HepG2 (cell line): Measurements from ENCODE around the gene RAD51C. TPM values are rescaled to one million over a fixed set of nuclear protein-coding genes. Genes with fewer than 3 reads are reported as not detected.
A peak's percentile ranks its signal among the peaks of the same experiment; 100 is the strongest.

Experiments
- AHR ChIP-seq: IDR thresholded peaks from 2 replicates; pipeline ENCODE4 v1.6.1; 2018; ENCODE audit warnings: missing genetic modification reagents, missing compliant biosample characterization
- ATM ChIP-seq: fragments of 450-650 bp; IDR thresholded peaks from 2 replicates; pipeline ENCODE4 v1.7.1; 2017; ENCODE audit warnings: mild to moderate bottlenecking, borderline replicate concordance
- NBN ChIP-seq: fragments of 450-650 bp; conservative IDR thresholded peaks from 2 replicates; pipeline ENCODE4 v1.6.1; 2017
- NR1H2 ChIP-seq: sonication (generic); formaldehyde crosslinking; IDR thresholded peaks from 2 replicates; pipeline ENCODE4 v1.8.1; 2022; ENCODE audit warnings: low read depth, missing genetic modification reagents, borderline replicate concordance
- NR3C1 ChIP-seq: sonication (generic); formaldehyde crosslinking; IDR thresholded peaks from 2 replicates; pipeline ENCODE4 v1.4.0; 2020; ENCODE audit warnings: missing genetic modification reagents
- PLSCR1 ChIP-seq: sonication (generic); formaldehyde crosslinking; IDR thresholded peaks from 2 replicates; pipeline ENCODE4 v1.5.0; 2020; ENCODE audit warnings: missing genetic modification reagents, mild to moderate bottlenecking, borderline replicate concordance
- POLR2AphosphoS5 ChIP-seq: IDR thresholded peaks from 2 replicates; pipeline ENCODE4 v1.6.1; 2012; ENCODE audit warnings: low read depth, low read length
- RFX3 ChIP-seq: IDR thresholded peaks from 2 replicates; pipeline ENCODE4 v1.6.1; 2016; ENCODE audit warnings: missing biosample characterization, missing genetic modification reagents
- SKI ChIP-seq: fragments of 450-650 bp; IDR thresholded peaks from one replicate; pipeline ENCODE4 v1.6.1; 2018; ENCODE audit warnings: mild to moderate bottlenecking; ENCODE audit not compliant: partially characterized antibody
- TCF12 ChIP-seq, 2 experiments: fragments of 450-650 bp in 1 of 2; sonication (generic) in 1 of 2; formaldehyde crosslinking in 1 of 2; IDR thresholded peaks; 2 replicates each; pipeline versions ENCODE4 v1.6.1 to v1.8.0; 2017 to 2022; ENCODE audit warnings: antibody characterized with exemption in 1 of 2, mild to moderate bottlenecking in 1 of 2, missing genetic modification reagents in 1 of 2, moderate library complexity in 1 of 2
- THYN1 ChIP-seq: sonication (generic); formaldehyde crosslinking; IDR thresholded peaks from 2 replicates; pipeline ENCODE4 v1.8.1; 2023; ENCODE audit warnings: low read depth, mild to moderate bottlenecking, moderate library complexity, missing genetic modification reagents, borderline replicate concordance
- ZBTB33 ChIP-seq: sonication (generic); formaldehyde crosslinking; IDR thresholded peaks from 2 replicates; pipeline ENCODE4 v1.4.0; 2020; ENCODE audit warnings: missing genetic modification reagents
- ZNF292 ChIP-seq: sonication (generic); formaldehyde crosslinking; IDR thresholded peaks from 2 replicates; pipeline ENCODE4 v1.8.1; 2022; ENCODE audit warnings: mild to moderate bottlenecking, low read depth, missing genetic modification reagents, borderline replicate concordance
- ZNF350 ChIP-seq: sonication (generic); formaldehyde crosslinking; IDR thresholded peaks from 2 replicates; pipeline ENCODE4 v1.4.0; 2020; ENCODE audit warnings: mild to moderate bottlenecking, low read depth, missing genetic modification reagents, borderline replicate concordance
- ZNF574 ChIP-seq: sonication (generic); formaldehyde crosslinking; IDR thresholded peaks from 2 replicates; pipeline ENCODE4 v1.4.0; 2020; ENCODE audit warnings: missing genetic modification reagents
- ZNF704 ChIP-seq: sonication (generic); formaldehyde crosslinking; IDR thresholded peaks from 2 replicates; pipeline ENCODE4 v1.8.1; 2023; ENCODE audit warnings: mild to moderate bottlenecking, inconsistent platforms, moderate library complexity, missing genetic modification reagents, borderline replicate concordance
- polyA plus RNA-seq, 8 experiments: library from polyadenylated mRNA; depleted of rRNA in 3 of 8; stranded (reverse) in 7 of 8; unstranded in 1 of 8; fragments of >200 nt; fragmentation: Illumina TruSeq in 4 of 8; extraction: Trizol in 4 of 8; gene quantifications; 2 replicates each; pipeline versions ENCODE4 v1.2.1 to v1.2.3, GENCODE V29; 2011 to 2016; ENCODE audit warnings: low read depth in 4 of 8, missing spikeins in 1 of 8, mixed read lengths in 1 of 8; ENCODE audit not compliant: insufficient read depth in 1 of 8
- total RNA-seq, 5 experiments: library from RNA; depleted of rRNA; stranded (reverse); fragments of >200 nt; fragmentation: Illumina TruSeq; extraction: Trizol; gene quantifications; 2 replicates each; pipeline ENCODE4 v1.2.3, GENCODE V29; 2016; ENCODE audit warnings: low read depth in 1 of 5
- TF ChIP-seq, protein P1 (sequence below): sonication (generic); formaldehyde crosslinking; IDR thresholded peaks from 2 replicates; pipeline ENCODE4 v1.4.0; 2020; ENCODE audit warnings: missing genetic modification reagents
- TF ChIP-seq, protein P2 (sequence below): sonication (generic); formaldehyde crosslinking; IDR thresholded peaks from 2 replicates; pipeline ENCODE4 v1.5.0; 2020; ENCODE audit warnings: missing genetic modification reagents, mild to moderate bottlenecking, borderline replicate concordance

The RAD51C gene
- total and polyA plus RNA-seq, 2 of the 13 experiments (the other 11 are each of a cell fraction or from before 2014, with no cell fraction given) = 38.5 to 106 TPM

DNA sequence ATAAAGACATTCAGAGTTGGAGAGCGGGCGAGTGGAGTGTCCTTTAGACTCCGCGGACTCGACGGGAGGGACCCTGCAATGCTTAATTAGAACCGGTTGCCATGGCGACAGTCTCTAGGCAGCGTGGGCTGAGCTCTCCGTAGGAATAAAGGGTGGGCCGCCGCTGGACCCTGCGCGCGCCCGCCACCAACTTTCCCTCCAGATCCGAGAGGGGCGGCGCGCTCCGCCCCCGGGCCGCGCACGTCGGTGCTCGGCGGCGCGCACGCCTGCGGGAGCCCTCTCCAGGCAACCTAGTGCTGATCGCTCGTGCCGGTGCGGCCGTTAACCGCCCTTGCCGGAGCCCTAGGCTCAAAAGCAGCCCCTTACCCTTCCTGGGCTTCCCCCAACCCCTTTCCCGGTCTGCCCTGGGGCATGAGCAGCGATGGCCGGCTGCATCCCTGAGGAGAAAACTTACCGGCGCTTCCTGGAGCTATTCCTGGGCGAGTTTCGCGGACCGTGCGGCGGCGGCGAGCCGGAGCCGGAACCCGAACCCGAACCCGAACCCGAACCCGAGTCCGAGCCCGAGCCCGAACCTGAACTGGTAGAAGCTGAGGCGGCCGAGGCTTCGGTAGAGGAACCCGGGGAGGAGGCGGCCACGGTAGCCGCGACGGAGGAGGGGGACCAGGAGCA, 63.3 kb downstream of the RAD51C start, which contains the start of gene PPM1E (continued):
- no peak for TF ChIP-seq TCF12 (IDR thresholded peaks at IDR 0.05)
- no peak for TF ChIP-seq TCF12 (CRISPR knock-in tag; IDR thresholded peaks at IDR 0.05)
- TF ChIP-seq SKI = no peak
- no peak for TF ChIP-seq ATM
- TF ChIP-seq, protein P1, sequence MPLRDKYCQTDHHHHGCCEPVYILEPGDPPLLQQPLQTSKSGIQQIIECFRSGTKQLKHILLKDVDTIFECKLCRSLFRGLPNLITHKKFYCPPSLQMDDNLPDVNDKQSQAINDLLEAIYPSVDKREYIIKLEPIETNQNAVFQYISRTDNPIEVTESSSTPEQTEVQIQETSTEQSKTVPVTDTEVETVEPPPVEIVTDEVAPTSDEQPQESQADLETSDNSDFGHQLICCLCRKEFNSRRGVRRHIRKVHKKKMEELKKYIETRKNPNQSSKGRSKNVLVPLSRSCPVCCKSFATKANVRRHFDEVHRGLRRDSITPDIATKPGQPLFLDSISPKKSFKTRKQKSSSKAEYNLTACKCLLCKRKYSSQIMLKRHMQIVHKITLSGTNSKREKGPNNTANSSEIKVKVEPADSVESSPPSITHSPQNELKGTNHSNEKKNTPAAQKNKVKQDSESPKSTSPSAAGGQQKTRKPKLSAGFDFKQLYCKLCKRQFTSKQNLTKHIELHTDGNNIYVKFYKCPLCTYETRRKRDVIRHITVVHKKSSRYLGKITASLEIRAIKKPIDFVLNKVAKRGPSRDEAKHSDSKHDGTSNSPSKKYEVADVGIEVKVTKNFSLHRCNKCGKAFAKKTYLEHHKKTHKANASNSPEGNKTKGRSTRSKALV (CRISPR knock-in tag) = no peak
- TF ChIP-seq NR3C1 = no peak
- no peak for TF ChIP-seq ZNF704 (CRISPR knock-in tag)
- TF ChIP-seq POLR2AphosphoS5 = no peak
- TF ChIP-seq RFX3 (CRISPR knock-in tag) = peak; percentile 75
- TF ChIP-seq NR1H2 (CRISPR knock-in tag) = no peak
- TF ChIP-seq ZNF292 (CRISPR knock-in tag) = no peak
- no peak; the same call in 1 of the 2 replicates for TF ChIP-seq ZNF350 (CRISPR knock-in tag)
- TF ChIP-seq ZBTB33 (CRISPR knock-in tag) = no peak
- TF ChIP-seq AHR = peak; percentile 24; the same call in 1 of the 2 replicates
- no peak for TF ChIP-seq NBN
- TF ChIP-seq THYN1 (CRISPR knock-in tag) = no peak
- no peak for TF ChIP-seq PLSCR1
- TF ChIP-seq, protein P2, sequence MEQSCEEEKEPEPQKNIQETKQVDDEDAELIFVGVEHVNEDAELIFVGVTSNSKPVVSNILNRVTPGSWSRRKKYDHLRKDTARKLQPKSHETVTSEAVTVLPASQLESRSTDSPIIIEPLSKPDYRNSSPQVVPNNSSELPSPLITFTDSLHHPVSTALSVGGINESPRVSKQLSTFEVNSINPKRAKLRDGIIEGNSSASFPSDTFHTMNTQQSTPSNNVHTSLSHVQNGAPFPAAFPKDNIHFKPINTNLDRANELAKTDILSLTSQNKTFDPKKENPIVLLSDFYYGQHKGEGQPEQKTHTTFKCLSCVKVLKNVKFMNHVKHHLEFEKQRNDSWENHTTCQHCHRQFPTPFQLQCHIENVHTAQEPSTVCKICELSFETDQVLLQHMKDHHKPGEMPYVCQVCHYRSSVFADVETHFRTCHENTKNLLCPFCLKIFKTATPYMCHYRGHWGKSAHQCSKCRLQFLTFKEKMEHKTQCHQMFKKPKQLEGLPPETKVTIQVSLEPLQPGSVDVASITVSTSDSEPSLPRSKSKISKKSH (CRISPR knock-in tag) = peak; percentile 41; the same call in 1 of the 2 replicates
- TF ChIP-seq ZNF574 (CRISPR knock-in tag) = no peak
